Tongue (tissue), 2 donors: ENCODE data around the gene PROX2. TPM values are rescaled to one million over a fixed set of nuclear protein-coding genes. Genes with fewer than 3 reads are reported as not detected.

Experiments
- DNase-seq: peaks from one replicate; pipeline ENCODE4 v3.0.0-alpha.2; 2015
- total RNA-seq: library from RNA; depleted of rRNA; stranded (reverse); fragments of >200 nt; gene quantifications from one replicate; pipeline ENCODE4 v1.2.3, GENCODE V29; 2014

PROX2 gene
- total RNA-seq, 1 donor from 2014 or later = not detected

GRCh38 chr14:74841230-74842207, 34.4 kb downstream of the PROX2 start:
- DNase-seq = no peak

GRCh38 chr14:74840603-74841030, 35.3 kb downstream of the PROX2 start:
- no peak for DNase-seq

GRCh38 chr14:74838166-74838565, 37.8 kb downstream of the PROX2 start:
- DNase-seq = no peak

GRCh38 chr14:74836251-74836960, 39.5 kb downstream of the PROX2 start:
- no peak for DNase-seq

GRCh38 chr14:74835645-74836250, 40.2 kb downstream of the PROX2 start:
- no peak for DNase-seq

- no peak for DNase-seq
These were observed 41.1 kb downstream of the PROX2 start for GRCh38 chr14:74834692-74835392.

- DNase-seq = no peak
These were observed 43.1 kb downstream of the PROX2 start for GRCh38 chr14:74832849-74833248.

- DNase-seq = no peak
These were observed 46.7 kb downstream of the PROX2 start for GRCh38 chr14:74829251-74829650.

- no peak for DNase-seq
These were observed 49.4 kb downstream of the PROX2 start for GRCh38 chr14:74826574-74826973.

Other genes with a start within 250 kb of the PROX2 start
- 17.1 TPM for gene AREL1, start 163.1 kb downstream of the PROX2 start, total RNA-seq
- 28.4 TPM for gene FCF1, start 163.0 kb downstream of the PROX2 start, total RNA-seq
- gene YLPM1, start 112.8 kb downstream of the PROX2 start, total RNA-seq = 69.9 TPM
- gene DLST, start 5.8 kb upstream of the PROX2 start, total RNA-seq = 78.7 TPM
- 12.6 TPM for gene RPS6KL1, start 47.1 kb upstream of the PROX2 start, total RNA-seq
- 8.6 TPM for gene PGF, start 79.5 kb upstream of the PROX2 start, total RNA-seq
- 46.8 TPM for gene EIF2B2, start 126.8 kb upstream of the PROX2 start, total RNA-seq
- 63.5 TPM for gene MLH3, start 175.3 kb upstream of the PROX2 start, total RNA-seq
- 14.6 TPM for gene ACYP1, start 187.9 kb upstream of the PROX2 start, total RNA-seq
- gene ZC2HC1C, start 193.5 kb upstream of the PROX2 start, total RNA-seq = 0.62 TPM